GM12878 (cell line): ENCODE data around the gene USF3. TPM values are rescaled to one million over a fixed set of nuclear protein-coding genes. Genes with fewer than 3 reads are reported as not detected.

Experiments
- ATAC-seq: fragments of 200-7000 bp; cut with Tn5 transposase; 3 replicates; pipeline ENCODE4 v1.9.1; 2020; ENCODE audit warnings: mild to moderate bottlenecking, moderate library complexity
- BruUV-seq: library from RNA; stranded (reverse); fragments of 400-500 nt; replicated peaks from 2 replicates; lab custom pipeline; 2021; lab: Mats Ljungman, UMichigan
- CTCF ChIA-PET: fragments of 300-600 bp; sonication (Branson Sonifier 250); formaldehyde crosslinking; extraction: SDS; loops from one replicate; lab custom pipeline; 2021; ENCODE audit warnings: inconsistent platforms; lab: Yijun Ruan, JAX
- POLR2A ChIA-PET: fragments of 350-600 bp; formaldehyde crosslinking; extraction: SDS; loops from one replicate; lab custom pipeline; 2021; ENCODE audit warnings: inconsistent platforms; lab: Charles Lee
- RAD21 ChIA-PET: fragments of 300-600 bp; sonication (Branson Sonifier 250); formaldehyde crosslinking; loops from one replicate; lab custom pipeline; 2023; ENCODE audit warnings: antibody characterized with exemption; ENCODE audit not compliant: unreplicated experiment; lab: Charles Lee
- SMC1A ChIA-PET: fragments of 300-600 bp; sonication (Branson Sonifier 250); formaldehyde crosslinking; loops from one replicate; lab custom pipeline; 2023; ENCODE audit not compliant: unreplicated experiment, uncharacterized antibody; lab: Charles Lee
- DNase-seq: peaks from one replicate; pipeline ENCODE4 v3.0.0-alpha.2; 2011; ENCODE audit warnings: low read depth, low spot score
- FAIRE-seq: peaks from 3 replicates; lab custom pipeline; 2011; peaks lifted over from hg19 to GRCh38; lab: Jason Lieb, UNC
- H2AFZ ChIP-seq: 2 replicates; pipeline ENCODE4 v1.6.0; 2011; ENCODE audit warnings: low read depth, low read length, control low read depth; ENCODE audit not compliant: control insufficient read depth
- H3K27ac ChIP-seq: 2 replicates; pipeline ENCODE4 v1.5.1; 2011; ENCODE audit warnings: control low read depth; ENCODE audit not compliant: control insufficient read depth, insufficient read depth
- H3K27me3 ChIP-seq, 2 experiments: replicated peaks in 1 of 2; 2 replicates each; pipeline versions ENCODE4 v1.6.0 to v1.6.1; 2011; ENCODE audit warnings: low read length in 1 of 2; ENCODE audit not compliant: control insufficient read depth in 2 of 2, insufficient read depth in 2 of 2
- H3K36me3 ChIP-seq, 2 experiments: 2 replicates each; pipeline ENCODE4 v1.5.1; 2011; ENCODE audit warnings: low read length in 1 of 2; ENCODE audit not compliant: control insufficient read depth in 2 of 2, insufficient read depth in 2 of 2
- H3K4me1 ChIP-seq: 2 replicates; pipeline ENCODE4 v1.6.1; 2011; ENCODE audit warnings: mild to moderate bottlenecking, low read length, moderate library complexity, mixed read lengths; ENCODE audit not compliant: control insufficient read depth, insufficient read depth
- H3K4me2 ChIP-seq: 2 replicates; pipeline ENCODE4 v1.6.0; 2011; ENCODE audit warnings: control low read depth; ENCODE audit not compliant: control insufficient read depth, insufficient read depth
- H3K4me3 ChIP-seq: fragments of 200-600 bp; sonication (generic); 2 replicates; pipeline ENCODE4 v1.5.1; 2016
- H3K79me2 ChIP-seq: 2 replicates; pipeline ENCODE4 v1.6.0; 2011; ENCODE audit warnings: low read length; ENCODE audit not compliant: control insufficient read depth, insufficient read depth
- H3K9ac ChIP-seq: 2 replicates; pipeline ENCODE4 v1.8.0; 2011; ENCODE audit warnings: low read length, control low read depth, mixed read lengths; ENCODE audit not compliant: control insufficient read depth, insufficient read depth
- H3K9me3 ChIP-seq: replicated peaks from 3 replicates; pipeline ENCODE4 v1.5.1; 2011; ENCODE audit warnings: mild to moderate bottlenecking, low read length; ENCODE audit not compliant: control insufficient read depth, insufficient read depth
- H4K20me1 ChIP-seq: 2 replicates; pipeline ENCODE4 v1.6.0; 2011; ENCODE audit not compliant: control insufficient read depth, insufficient read depth
- JUNB ChIP-seq: IDR thresholded peaks from 2 replicates; pipeline ENCODE4 v1.6.1; 2016; ENCODE audit warnings: antibody characterized with exemption, mild to moderate bottlenecking
- MEF2A ChIP-seq: IDR thresholded peaks from 2 replicates; pipeline ENCODE4 v1.6.1; 2011; ENCODE audit warnings: low read depth, mild to moderate bottlenecking, low read length, moderate library complexity; ENCODE audit not compliant: insufficient read depth
- WGBS: methylation state at CpG from one replicate; pipeline ENCODE4 v1.1.6; 2016; ENCODE audit warnings: low lambda C conversion rate; ENCODE audit not compliant: insufficient replicate concordance, insufficient coverage; ENCODE audit errors: missing lambda C conversion rate; 5-methylcytosine and 5-hydroxymethylcytosine counted together
- in situ Hi-C: fragments of 300-500 bp; cut with MboI; formaldehyde crosslinking; loops from 9 replicates; pipeline ENCODE4 v1.14.3; 2018; ENCODE audit warnings: mixed read lengths
- intact Hi-C: fragments of 100-400 bp; cut with micrococcal nuclease; formaldehyde crosslinking; loops from one replicate; pipeline ENCODE4 v1.14.2; 2022; ENCODE audit not compliant: unreplicated experiment
- polyA plus RNA-seq, 11 experiments: library from polyadenylated mRNA; depleted of rRNA in 4 of 11; unstranded in 6 of 11; stranded (reverse) in 5 of 11; fragments of >200 nt; fragmentation: Nextera tagmentation in 4 of 11; fragmentation: Illumina TruSeq in 1 of 11; extraction: Ambion mirVana in 4 of 11; extraction: Trizol in 1 of 11; gene quantifications; 1 replicate in 1 of 11; 2 replicates in 10 of 11; pipeline versions ENCODE4 v1.2.1 to v1.2.3, GENCODE V29; 2011 to 2016; ENCODE audit warnings: inconsistent platforms in 2 of 11, missing spikeins in 2 of 11, low read depth in 1 of 11
- total RNA-seq, 4 experiments: library from RNA; depleted of rRNA in 3 of 4; stranded (reverse); fragments of >200 nt in 3 of 4; fragmentation: Illumina TruSeq in 1 of 4; extraction: Trizol in 1 of 4; gene quantifications; 2 replicates each; pipeline versions ENCODE4 v1.2.1 to v1.2.3, GENCODE V29; 2013 to 2021
- TF ChIP-seq, protein P1 (sequence below): fragments of 150-350 bp; IDR thresholded peaks from 2 replicates; pipeline ENCODE4 v1.6.1; 2016; ENCODE audit warnings: low read depth, low read length
- TF ChIP-seq, protein P2 (sequence below): fragments of 450-650 bp; IDR thresholded peaks from 2 replicates; pipeline ENCODE4 v1.6.1; 2016; ENCODE audit warnings: mild to moderate bottlenecking

Gene USF3
- total and polyA plus RNA-seq, 10 of the 15 experiments (the other 5 are each of a cell fraction or from before 2014, with no cell fraction given), result 3.1 to 15.9 (median 7.8) TPM

DNA sequence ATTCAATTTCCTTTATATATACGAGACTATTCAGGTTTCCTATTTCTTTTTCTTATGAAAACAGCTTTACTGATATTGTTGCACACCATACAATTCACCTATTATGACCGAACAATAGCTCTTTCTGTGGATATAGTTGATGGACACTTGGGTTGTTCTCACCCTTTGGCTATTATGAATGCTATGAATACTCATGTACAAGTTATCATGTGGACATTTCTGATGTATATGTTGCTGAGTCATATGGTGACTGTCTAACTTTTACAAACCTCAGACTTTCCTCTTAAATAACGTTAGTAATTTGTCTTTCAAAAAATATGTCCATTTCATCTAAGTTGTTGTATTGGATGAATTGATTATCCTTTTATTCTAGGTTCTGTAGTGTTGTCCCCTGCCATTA lies 15.7 kb upstream of the USF3 start:
- BruUV-seq, result no TSS peak

More for the DNA sequence above, 15.7 kb upstream of the USF3 start:
- in situ Hi-C loops (no loop called here), intact Hi-C loops (no loop called here)
- Histone ChIP-seq H3K27ac (no peak overlapping the region), H4K20me1 (no peaks in the 10 kb centered on the region), H3K4me2 (no peak overlapping the region), H3K9me3 (no peaks in the 10 kb centered on the region), H3K27me3 (no peaks in the 10 kb centered on the region), H3K9ac (no peak overlapping the region), H2AFZ (no peak overlapping the region), H3K4me3 (no peak overlapping the region), H3K4me1 (no peaks in the 10 kb centered on the region), H3K79me2 (no peaks in the 10 kb centered on the region), H3K36me3 (no peaks in the 10 kb centered on the region)
- CTCF ChIA-PET, result interaction anchor here (0.6 to 2.5 kb wide), 3 partner anchors 23 to 271 kb away, joined by 3 to 12 read pairs (median 4); partner anchors contain the start of genes CFAP44 and NAA50
- ATAC-seq (peak; percentile 47), FAIRE-seq (no peak), DNase-seq (no peak)
- POLR2A ChIA-PET, result interaction anchor here (0.6 to 0.9 kb wide), 4 partner anchors 16 to 157 kb away, joined by 3 to 13 read pairs (median 5); partner anchors contain the start of gene USF3
- RAD21 ChIA-PET, result interaction anchor here (1.1 kb wide), 1 partner anchor 24 kb away, joined by 3 read pairs; no protein-coding TSS in a partner anchor
- TF ChIP-seq JUNB (peak; percentile 49), MEF2A (no peak)
- TF ChIP-seq, protein P1, sequence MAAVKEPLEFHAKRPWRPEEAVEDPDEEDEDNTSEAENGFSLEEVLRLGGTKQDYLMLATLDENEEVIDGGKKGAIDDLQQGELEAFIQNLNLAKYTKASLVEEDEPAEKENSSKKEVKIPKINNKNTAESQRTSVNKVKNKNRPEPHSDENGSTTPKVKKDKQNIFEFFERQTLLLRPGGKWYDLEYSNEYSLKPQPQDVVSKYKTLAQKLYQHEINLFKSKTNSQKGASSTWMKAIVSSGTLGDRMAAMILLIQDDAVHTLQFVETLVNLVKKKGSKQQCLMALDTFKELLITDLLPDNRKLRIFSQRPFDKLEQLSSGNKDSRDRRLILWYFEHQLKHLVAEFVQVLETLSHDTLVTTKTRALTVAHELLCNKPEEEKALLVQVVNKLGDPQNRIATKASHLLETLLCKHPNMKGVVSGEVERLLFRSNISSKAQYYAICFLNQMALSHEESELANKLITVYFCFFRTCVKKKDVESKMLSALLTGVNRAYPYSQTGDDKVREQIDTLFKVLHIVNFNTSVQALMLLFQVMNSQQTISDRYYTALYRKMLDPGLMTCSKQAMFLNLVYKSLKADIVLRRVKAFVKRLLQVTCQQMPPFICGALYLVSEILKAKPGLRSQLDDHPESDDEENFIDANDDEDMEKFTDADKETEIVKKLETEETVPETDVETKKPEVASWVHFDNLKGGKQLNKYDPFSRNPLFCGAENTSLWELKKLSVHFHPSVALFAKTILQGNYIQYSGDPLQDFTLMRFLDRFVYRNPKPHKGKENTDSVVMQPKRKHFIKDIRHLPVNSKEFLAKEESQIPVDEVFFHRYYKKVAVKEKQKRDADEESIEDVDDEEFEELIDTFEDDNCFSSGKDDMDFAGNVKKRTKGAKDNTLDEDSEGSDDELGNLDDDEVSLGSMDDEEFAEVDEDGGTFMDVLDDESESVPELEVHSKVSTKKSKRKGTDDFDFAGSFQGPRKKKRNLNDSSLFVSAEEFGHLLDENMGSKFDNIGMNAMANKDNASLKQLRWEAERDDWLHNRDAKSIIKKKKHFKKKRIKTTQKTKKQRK, result no peak
- TF ChIP-seq, protein P2, sequence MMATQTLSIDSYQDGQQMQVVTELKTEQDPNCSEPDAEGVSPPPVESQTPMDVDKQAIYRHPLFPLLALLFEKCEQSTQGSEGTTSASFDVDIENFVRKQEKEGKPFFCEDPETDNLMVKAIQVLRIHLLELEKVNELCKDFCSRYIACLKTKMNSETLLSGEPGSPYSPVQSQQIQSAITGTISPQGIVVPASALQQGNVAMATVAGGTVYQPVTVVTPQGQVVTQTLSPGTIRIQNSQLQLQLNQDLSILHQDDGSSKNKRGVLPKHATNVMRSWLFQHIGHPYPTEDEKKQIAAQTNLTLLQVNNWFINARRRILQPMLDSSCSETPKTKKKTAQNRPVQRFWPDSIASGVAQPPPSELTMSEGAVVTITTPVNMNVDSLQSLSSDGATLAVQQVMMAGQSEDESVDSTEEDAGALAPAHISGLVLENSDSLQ, result peak; percentile 49; the same call in 1 of the 2 replicates
- SMC1A ChIA-PET, result interaction anchor here (0.6 to 2.4 kb wide), 6 partner anchors 11 to 225 kb away, joined by 3 to 13 read pairs (median 4); no protein-coding TSS in a partner anchor
- 44% methylated on average over 3 of the region's 3 CpGs for WGBS
